Activated T-cell treated with anti-CD3 and anti-CD28 coated beads, Interleukin-2, amount 50 U/mL, for 48 hours (primary cell): Measurements from ENCODE around the gene EHD1.

Experiments
- DNase-seq, 2 experiments: peaks; one replicate each; pipeline ENCODE4 v3.0.0-alpha.2; 2020

Gene EHD1

DNA sequence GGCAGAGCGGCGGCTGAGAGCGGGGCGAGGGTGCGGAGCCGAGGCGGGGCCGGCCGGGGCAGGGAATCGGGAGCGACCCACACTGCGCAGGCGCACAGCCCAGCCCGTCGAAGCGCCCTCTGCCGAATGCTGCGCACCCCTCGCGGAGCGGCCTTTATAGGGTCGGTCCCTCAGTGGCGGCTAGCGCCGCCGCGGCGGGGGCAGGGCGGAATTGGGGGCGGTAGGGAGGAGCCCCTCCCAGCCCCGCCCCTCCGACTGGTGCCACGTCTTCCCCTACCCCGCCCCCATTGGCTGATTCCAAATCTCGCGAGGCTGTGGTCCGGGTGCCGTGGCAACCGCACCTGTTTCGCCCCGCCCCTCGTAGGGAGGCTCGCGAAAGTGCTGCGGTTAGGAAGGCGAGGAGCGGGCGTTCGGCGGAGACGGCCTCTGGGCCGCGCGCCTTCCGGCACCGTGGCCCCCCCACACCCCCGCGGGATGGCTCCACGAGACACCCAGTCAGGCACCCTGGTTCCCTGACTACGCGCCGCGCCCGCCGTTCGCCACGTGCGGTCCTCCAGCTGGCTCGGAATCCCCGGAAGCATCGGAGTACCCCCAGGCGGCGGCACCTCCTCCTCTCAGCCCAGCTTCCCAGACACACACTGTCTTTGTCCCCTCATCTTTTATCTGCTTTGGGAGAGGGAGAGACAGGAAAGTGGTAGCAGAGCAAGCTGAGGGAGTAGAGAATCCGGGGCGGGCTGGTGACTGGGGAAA, at the start of gene EHD1:
Gene EHD1 (minus strand): TSS at position 128 of the 750 bp plus-strand sequence. CDS start 157 bp downstream, outside the sequence.
- DNase-seq, result peak; percentile 99 to 100

DNA sequence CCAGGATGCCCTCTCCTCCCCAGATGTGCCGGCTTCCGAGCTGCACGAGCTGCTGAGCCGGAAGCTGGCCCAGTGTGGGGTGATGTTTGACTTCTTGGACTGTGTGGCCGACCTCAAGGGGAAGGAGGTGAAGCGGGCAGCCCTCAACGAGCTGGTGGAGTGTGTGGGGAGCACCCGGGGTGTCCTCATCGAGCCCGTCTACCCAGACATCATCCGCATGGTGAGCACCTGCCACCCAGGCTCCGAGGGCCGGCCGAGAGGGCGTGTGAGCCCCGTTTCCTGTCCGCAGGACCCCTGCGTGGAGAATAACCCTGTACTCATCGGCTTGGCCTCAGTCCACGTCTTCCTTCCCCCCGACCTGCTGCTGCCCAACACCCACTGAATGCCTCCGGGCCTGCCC, 48.3 kb upstream of the EHD1 start:
- no peak for DNase-seq

DNA sequence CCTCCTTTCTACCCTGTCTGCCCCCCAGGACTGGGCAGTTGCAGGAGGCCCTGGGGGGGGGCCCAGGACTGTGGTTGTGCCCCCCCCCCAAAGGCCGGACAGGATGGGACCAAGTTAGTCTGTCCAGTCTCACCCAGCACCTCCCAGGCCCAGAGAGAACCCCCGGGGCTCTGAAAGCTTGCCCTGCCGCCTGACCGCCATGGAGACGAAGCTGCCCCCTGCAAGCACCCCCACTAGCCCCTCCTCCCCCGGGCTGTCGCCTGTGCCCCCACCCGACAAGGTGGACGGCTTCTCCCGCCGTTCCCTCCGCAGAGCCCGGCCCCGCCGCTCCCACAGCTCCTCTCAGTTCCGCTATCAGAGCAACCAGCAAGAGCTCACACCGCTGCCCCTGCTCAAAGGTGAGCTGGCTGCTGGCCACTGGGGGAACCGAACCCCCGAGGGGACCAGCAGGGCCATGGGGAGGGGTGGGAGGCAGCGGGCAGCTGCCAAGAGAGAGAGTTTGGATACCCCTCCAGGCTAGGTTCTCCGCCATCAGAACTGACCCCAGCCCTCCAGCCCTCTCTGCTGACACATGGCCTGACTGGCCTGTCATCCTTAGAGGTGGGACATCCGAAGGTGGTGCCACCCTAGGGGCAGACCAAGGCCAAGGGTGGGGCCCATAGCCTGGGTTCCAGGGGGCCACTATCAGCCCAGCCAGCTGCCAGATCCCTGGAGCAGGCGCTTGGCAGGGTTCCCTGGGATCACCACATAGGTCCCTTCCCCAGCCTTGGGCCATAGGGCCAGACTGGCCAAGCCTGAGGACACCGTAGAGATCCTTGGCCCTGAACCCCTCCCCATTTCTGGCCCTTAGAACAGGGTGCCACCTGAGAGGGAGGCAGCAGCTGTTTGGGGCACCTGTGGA, 47.4 kb upstream of the EHD1 start:
- DNase-seq, result no peak

DNA sequence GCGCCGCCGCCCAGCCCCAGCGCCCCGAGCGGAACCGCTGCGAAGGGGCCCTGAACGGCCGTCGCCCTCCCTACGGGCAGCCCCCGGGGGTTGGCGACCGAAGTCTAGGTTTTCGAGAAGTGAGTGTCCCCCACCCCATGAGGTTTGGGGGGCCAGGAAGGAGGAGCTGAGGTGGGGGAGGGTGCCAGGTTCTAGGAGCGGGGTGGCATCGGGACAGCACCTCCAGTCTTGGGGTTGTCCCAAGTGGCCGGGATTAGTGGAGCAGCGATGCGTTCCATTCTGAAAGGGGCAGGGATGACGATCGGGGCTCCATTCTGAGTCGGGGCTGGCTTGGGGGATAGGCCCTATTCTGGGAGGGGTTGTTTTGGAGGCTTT, 46.5 kb upstream of the EHD1 start:
- DNase-seq, result peak in 1 of 2 experiments; percentile 39

DNA sequence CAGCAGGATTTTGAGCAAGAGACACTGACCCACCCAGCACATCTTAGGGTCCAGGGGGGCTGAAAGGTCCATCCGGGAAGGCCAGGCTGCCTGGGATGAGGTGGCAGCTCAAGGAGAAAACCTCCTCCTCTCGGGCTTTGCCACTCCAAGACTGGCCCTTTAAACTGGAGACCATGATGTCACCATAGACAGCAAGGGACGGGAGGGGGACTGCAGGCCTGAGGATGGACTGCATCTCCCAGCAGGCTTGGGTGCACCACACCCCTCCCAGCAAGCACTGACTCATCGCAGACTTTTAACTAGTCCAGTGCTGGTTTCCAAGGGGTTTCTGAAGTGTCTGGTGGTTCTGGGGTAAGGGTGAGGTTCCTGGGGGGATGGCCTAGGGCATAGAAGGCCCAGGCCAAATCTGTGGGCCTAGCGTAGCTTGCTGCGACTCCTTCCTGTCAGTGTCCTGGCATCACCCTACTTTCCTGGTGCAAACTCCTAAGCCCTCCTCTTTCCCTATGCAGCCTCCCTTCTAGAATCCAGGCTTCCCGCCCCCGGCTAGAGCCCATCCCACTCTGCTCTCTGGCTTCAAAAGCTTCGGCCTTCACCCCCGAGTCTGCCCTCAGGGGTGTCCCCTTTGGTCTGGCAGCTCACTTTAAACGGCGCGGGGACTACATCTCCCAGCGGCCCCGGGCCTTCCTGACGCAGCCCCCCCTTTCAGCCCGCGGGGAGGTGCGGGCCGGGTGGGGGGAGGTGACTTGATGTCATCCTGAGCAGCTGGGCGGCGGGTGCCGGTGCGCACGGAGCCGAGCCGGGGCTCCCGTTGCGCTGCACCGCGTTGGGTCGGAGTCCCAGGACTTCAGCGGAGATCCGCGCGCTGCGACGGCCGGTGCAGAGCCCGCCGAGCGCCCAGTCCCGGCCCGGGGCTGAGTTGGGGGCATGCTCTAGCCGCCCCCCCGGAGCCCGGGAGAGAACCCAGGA, 45.8 kb upstream of the EHD1 start, which contains the start of gene PPP2R5B:
Gene PPP2R5B (plus strand): TSS at position 746 of the 966 bp plus-strand sequence. CDS start 1,046 bp downstream, outside the sequence.
- DNase-seq, result peak; percentile 92

DNA sequence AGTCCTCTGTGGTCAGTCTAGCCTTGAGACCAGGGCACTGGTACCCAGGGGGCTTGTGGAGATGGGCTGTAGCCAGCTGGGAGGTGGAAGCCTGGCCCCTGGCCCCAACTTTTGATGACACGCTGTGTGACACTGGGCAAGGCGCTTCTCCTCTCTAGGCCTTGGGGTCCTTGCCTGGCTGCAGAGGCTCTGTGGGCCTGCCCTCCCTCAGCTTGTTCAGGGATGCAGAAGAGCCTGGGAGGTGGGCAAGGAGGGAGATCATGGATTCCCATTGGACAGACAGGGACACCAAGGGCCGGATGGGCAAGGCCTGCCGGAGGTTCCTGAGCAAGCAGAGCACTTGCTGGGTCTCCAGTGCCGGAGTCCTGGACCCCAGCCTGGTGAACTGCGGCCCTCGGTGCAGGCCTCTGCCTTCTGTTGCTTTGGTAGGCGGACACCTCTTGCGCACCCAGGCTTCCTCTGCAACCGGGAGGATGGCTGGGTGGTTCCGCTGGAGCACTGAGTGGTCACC, 44.8 kb upstream of the EHD1 start:
- no peak for DNase-seq

DNA sequence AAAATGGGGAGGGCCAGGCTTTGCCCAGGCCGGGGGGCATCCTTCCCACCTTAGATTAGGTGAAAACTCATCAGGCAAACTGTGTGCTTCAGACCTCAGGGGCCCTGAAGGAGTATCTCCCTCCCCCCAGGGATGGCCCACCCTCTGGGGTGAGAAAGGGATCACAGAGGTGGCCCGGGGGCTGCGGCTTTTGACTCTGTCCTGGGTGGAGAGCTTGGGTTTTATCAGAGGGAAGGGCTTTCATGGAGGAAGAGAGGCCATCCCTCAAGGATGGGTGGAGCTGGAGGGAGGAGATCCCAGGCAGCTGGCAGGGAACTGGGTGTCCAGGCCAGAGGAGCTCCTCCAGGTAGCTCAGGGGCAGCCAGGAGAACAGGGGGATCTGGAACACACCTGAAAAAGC, 43.0 kb upstream of the EHD1 start:
- DNase-seq, result no peak

DNA sequence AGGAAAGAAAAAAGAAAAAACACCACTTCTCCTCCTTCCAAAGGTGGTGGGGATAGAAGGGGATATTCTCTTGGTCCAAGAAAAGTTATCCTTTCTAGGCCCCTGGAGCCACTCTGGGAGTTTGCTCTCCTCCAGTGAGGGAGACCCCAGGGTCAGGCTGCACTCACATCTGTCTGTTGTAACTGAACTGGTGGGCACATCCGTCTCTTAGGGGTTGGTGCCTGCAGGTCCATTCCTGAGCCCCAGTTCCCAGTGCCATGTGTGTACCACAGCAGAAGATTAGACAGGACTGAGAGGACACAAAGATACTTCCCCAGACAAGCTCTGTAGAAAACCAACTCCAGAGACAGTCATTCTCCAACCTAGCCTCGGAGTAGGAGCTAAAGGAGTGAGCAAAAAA, 41.7 kb upstream of the EHD1 start:
- DNase-seq, result no peak

DNA sequence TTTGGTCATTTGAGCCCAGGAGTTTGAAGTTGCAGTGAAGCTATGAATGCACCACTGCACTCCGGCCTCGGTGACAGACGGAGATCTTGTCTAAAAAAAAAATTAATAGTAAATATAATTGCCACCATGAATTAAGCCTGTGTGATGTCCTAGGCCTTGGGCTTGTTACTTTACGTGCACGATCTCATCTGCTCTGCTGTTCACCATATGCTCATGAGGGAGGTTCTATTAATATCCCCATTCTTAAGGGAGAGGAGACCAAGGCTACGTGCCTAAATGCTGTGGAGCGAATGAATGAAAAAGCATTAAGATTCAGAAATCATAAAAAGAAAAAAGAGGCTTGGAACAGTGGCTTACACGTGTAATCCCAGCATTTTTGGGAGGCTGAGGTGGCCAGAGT, 41.2 kb upstream of the EHD1 start:
- no peak for DNase-seq

DNA sequence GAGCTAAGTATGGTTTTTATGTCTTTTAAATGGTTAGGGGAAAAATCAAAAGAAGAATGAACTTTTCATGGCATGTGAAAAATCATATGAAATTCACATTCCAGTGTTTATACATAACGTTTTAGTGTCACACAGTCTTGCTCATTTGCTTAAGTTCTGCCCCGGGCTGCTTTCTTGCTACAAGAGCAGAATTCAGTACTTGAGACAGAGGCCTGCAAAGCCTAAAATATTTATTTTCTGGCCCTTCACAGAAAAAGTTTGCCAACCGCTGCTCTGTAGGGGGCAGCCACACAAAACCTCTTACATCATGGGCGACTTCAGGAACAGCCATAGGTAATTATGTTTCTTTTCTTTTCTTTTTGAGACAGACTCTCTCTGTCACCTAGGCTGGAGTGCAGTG, 39.6 kb upstream of the EHD1 start:
- no peak for DNase-seq

DNA sequence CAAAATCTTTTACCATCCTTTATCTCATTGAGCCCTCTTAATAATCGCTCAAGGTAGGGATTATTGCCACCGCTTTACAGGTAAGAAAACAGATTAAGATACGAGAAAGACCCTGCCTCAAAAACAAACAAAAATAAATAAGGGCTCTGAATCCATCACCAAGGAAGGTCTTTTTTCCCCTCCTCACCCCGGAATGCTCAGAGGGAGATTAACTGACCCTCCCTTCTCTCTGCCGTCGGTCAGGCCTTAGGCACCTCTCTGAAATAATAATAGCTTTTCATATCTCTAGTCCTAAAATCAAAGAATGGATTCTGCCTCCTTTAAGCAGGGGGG, 39.2 kb upstream of the EHD1 start:
- DNase-seq, result no peak

DNA sequence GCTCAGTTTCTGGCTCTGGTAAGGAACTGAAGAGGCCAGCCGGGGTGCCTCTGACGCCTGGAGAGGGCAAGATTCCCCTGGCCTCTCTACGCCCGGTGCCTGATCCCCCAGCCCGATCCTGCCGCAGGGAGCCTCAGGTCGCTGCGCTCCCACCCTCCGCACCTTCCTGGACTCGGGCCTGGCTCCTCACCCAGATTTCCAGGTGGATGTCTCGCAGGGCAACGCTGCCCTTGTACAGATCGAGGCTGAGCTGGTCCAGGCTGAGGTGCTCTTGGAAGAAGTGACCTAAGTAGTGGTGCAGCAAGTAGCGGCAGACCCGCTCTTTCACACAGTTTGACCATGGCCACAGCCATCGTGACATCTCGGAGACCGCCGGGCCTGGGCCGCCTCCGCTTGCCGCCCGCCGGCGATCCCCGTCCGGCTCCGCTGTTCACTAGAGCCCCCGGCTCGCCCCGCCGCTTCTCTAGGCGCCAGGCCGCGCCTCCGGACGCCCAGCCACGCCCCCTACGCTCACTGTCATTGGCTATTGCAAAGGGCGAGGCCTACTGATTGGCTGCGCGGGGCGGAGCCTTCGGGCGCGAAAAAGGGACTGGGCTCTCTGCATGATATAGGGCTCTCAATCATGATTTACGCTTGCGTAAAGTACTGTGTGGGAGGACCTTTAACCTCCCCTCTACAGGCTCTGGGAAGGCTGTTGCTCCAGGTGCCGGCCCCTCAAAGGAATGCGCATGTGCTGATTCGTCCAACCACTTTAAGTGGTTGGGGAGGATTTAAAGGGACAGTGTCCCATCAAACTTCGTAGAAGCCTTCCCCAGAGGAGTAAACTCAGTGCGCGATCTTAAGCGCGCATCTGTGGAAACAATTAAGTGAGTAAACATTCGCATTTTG, 38.6 kb upstream of the EHD1 start, which contains the start of gene ATG2A:
Gene ATG2A (minus strand): TSS at position 435 of the 888 bp plus-strand sequence. CDS start 74 bp downstream, at position 361.
- DNase-seq, result peak; percentile 99

DNA sequence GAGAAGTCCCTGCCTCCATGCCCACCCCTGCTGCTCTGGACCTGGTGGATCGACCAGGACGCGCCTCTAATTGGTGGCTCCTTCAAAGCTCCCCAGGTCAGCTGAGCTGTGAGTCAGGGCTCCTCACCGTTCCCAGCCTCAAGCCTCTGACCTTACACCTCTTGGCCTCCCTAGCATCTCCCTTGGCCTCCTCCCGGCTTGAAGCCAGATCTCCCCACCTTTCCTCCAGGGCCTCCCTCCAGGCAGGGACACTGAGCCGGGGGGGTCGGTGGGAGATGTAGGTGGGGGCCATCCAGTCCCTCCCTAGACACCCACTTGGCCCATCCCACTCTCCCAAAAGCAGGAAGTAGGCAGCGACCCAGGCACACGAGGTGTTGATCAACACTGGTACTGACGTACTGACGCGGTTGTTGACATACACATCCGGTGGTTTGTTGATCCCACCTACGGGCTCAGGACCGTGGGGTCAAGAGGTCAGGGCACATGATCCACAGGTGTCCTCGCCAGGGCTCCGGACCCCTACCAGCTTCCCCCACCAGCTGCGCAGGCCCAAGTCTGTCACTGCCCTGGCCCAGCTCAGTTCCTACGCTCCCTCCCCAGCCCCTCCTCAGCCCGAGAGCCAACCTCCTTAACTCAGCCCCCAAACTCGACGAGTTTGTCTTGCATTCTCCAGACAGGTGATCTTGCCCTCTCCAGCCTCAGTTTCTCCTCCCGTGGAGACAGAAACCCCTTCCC, 37.8 kb upstream of the EHD1 start:
- DNase-seq, result peak; percentile 46 to 48

DNA sequence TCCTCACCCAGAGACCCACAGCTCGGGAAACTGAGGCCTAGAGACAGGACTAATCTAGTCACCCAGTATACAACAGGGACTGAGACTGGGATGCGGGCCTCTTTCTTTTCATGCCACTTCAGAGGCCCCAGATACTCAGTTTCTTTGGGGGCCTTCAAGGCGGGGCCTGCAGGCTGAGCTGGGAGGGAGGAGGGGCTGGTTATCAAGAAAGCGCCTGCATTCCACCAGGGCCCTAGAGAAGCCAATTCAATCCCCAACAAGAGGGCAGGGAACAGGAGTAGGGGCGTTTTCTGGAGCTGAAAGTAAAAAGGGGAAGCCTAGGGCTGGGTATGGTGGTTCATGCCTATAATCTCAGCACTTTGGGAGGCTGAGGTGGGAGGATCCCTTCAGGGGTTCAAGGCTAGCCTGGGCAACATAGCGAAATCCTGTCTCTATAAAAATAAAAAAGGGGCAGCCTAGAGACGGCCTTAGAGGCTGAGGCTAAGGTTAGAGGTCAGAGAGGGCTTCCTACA, 37.0 kb upstream of the EHD1 start:
- no peak for DNase-seq

DNA sequence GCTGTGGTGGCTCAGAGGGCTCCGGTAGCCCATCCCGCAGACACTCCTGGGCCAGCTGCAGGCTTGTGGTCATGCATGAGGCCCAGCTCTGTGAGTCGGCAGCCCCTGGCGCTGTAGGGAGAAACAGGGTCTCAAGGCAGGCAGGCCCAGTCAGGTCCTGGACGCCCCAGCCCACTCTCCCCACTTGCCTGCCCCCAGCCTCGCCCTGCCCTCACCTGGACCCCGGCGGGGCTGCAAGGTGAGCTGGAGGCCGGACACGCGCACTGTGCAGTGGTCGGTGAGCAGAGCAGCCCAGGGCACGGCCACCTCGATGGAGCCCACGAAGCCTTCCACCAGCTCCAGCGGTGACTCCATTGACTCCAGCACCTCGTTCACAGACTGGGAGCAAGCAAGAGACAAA, 35.7 kb upstream of the EHD1 start:
- no peak for DNase-seq

DNA sequence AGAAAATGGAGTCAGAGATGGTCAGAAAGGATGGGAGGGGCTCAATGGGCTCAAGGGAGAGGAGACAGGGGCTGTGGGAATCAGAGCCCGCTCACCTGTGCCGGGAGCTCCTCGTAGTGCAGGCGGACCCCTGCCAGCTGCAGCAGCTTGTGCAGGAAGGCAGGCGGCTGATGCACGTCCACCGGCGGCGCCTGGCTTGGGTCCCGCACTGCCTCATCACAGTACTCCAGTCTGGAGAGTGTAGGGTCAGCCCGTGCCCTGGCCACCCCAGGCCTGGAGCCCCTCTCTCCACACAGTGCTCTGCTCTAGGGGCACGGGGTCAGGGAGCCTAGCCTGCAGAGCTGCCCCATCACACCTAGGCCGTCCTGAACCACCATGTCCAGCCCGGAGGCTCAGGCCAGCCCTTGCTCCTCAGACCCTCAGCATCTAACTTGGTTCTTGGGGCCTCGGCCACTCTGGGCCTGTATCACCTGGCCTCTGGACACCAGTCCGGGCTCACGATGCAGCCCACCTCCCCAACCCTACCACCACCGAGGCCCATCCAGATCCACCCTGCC, 34.8 kb upstream of the EHD1 start:
- no peak for DNase-seq

DNA sequence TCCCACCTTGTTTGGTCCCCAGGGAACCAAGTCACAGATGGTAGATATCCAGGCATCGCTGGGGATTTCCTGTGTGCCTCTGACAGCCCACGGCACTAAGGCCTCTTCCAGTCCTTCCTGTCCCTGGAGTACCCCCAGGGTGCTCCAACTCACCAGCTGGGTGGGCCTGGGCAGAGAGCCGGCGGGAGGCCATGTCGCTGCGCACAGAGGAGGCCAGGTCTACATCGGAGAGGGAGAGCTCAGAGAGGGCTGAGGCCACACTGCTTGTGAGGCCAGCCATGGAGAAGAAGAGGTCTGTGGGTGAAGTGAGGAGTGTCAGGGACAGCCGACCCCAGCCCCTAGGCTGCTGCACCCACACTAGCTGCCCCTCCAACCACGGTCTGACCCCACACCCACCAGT, 33.3 kb upstream of the EHD1 start:
- no peak for DNase-seq

DNA sequence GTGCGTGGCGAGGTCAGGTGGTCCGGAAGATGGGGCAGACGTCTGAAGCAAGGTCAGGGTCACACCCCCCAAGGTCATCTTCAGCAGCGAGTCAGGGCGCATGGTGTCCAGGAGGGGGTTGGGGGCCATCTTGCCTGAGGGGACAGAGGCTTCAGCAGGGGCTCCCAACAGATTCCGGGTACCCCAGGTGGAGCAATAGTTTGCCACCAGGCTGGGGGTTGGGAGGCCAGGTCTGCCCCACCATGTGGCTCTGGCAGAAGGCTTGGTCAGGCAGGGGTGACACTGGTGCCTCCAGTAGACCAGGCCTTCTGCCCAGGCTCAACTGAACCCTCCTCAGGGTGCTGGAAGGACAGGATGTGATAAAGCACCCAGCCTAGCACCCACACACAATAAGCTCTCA, 32.7 kb upstream of the EHD1 start:
- DNase-seq, result no peak

DNA sequence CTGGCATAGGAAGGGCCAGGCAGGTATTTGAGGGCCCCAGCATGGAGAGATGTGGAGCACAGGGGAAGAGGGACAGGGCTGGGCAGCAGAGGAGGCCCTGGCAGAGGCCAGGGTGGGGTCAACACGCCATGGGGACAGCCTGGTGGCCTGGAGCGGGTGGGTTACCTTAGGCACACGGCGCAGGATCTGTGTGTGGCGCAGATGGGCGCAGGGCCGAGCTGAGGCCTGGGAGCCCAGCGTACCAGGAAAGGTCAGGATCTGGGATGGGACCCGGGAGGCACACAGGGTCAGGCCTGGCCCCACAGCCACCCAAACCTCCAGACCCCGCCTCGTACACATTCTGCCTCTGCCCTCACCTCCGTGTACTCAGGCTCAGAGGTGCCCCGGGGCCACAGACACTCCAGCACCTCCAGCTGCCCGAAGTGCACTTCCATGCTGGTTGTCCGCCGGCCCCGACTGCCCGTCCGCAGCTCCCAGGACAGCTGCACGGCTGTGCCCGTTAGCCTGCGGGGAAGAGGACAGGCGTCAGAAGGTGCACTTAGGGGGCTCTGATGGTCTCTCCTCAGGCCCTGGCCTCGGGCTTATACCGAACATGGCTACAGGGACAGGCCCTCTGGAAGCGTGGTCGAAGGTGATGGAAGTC, 32.2 kb upstream of the EHD1 start:
- no peak for DNase-seq
